Endothelial cell of umbilical vein (primary cell): ENCODE data around the gene RPP40. TPM values are rescaled to one million over a fixed set of nuclear protein-coding genes. Genes with fewer than 3 reads are reported as not detected.

Experiments
- BruUV-seq: library from RNA; stranded (reverse); fragments of 400-500 nt; replicated peaks from 2 replicates; lab custom pipeline; 2021; lab: Mats Ljungman, UMichigan
- CTCF ChIA-PET: fragments of 300-600, 350-600 bp; sonication (Branson Sonifier 250); formaldehyde crosslinking; loops from one replicate; lab custom pipeline; 2021; ENCODE audit warnings: antibody characterized with exemption, inconsistent platforms; lab: Charles Lee
- POLR2A ChIA-PET: fragments of 300-600, 350-600 bp; sonication (Branson Sonifier 250); formaldehyde crosslinking; loops from one replicate; lab custom pipeline; 2021; ENCODE audit warnings: antibody characterized with exemption, inconsistent platforms; lab: Charles Lee
- DNase-seq: peaks from one replicate; pipeline ENCODE4 v3.0.0-alpha.2; 2011; ENCODE audit warnings: low read depth, low spot score
- FAIRE-seq: peaks from 2 replicates; lab custom pipeline; 2011; peaks lifted over from hg19 to GRCh38; lab: Jason Lieb, UNC
- H2AFZ ChIP-seq: 2 replicates; pipeline ENCODE4 v1.6.0; 2012; ENCODE audit warnings: low read depth, low read length, control low read depth, inconsistent platforms
- H3K27ac ChIP-seq: 2 replicates; pipeline ENCODE4 v1.5.1; 2011; ENCODE audit warnings: low read depth, mild to moderate bottlenecking, control low read depth, low read length, moderate library complexity; ENCODE audit not compliant: insufficient read depth
- H3K27me3 ChIP-seq, 2 experiments: 2 replicates each; pipeline versions ENCODE4 v1.6.0 to v1.6.1; 2011; ENCODE audit warnings: low read length in 2 of 2, mixed read lengths in 1 of 2; ENCODE audit not compliant: control insufficient read depth in 2 of 2, insufficient read depth in 2 of 2
- H3K36me3 ChIP-seq, 2 experiments: 2 replicates in 1 of 2; 3 replicates in 1 of 2; pipeline ENCODE4 v1.5.1; 2011; ENCODE audit warnings: low read length in 2 of 2, mild to moderate bottlenecking in 1 of 2, moderate library complexity in 1 of 2; ENCODE audit not compliant: control insufficient read depth in 2 of 2, insufficient read depth in 2 of 2; ENCODE audit errors: extremely low read depth in 1 of 2
- H3K4me1 ChIP-seq: 3 replicates; pipeline ENCODE4 v1.5.1; 2011; ENCODE audit warnings: mild to moderate bottlenecking, low read length; ENCODE audit not compliant: control insufficient read depth, insufficient read depth; ENCODE audit errors: extremely low read depth
- H3K4me2 ChIP-seq: 2 replicates; pipeline ENCODE4 v1.6.1; 2011; ENCODE audit warnings: low read length, control low read depth, mixed read lengths; ENCODE audit not compliant: insufficient read depth
- H3K4me3 ChIP-seq, 3 experiments: fragments of 200-600 bp in 1 of 3; sonication (generic), shearing (Covaris generic) in 1 of 3; replicated peaks in 1 of 3; 2 replicates each; pipeline ENCODE4 v1.5.1; 2011 to 2016; ENCODE audit warnings: control low read depth in 3 of 3, low read length in 3 of 3, mild to moderate bottlenecking in 2 of 3, inconsistent platforms in 1 of 3, low read depth in 1 of 3, moderate library complexity in 1 of 3; ENCODE audit not compliant: insufficient read depth in 1 of 3
- H3K79me2 ChIP-seq: 2 replicates; pipeline ENCODE4 v1.6.0; 2012; ENCODE audit warnings: low read length, inconsistent platforms; ENCODE audit not compliant: control insufficient read depth, insufficient read depth
- H3K9ac ChIP-seq: replicated peaks from 2 replicates; pipeline ENCODE3; 2011; ENCODE audit warnings: low read length, control low read depth; ENCODE audit not compliant: insufficient read depth; ENCODE audit errors: extremely low read depth
- H3K9me1 ChIP-seq: replicated peaks from 3 replicates; pipeline ENCODE4 v1.6.0; 2011; ENCODE audit warnings: mild to moderate bottlenecking, low read length; ENCODE audit not compliant: control insufficient read depth, insufficient read depth; ENCODE audit errors: extremely low read depth
- H3K9me3 ChIP-seq: replicated peaks from 2 replicates; pipeline ENCODE4 v1.5.1; 2012; ENCODE audit warnings: low read length, inconsistent platforms; ENCODE audit not compliant: control insufficient read depth, insufficient read depth
- H4K20me1 ChIP-seq: replicated peaks from 2 replicates; pipeline ENCODE3; 2011; ENCODE audit warnings: mild to moderate bottlenecking, low read length; ENCODE audit not compliant: control insufficient read depth, insufficient read depth; ENCODE audit errors: extremely low read depth
- EZH2 ChIP-seq: IDR thresholded peaks from 2 replicates; pipeline ENCODE4 v1.6.1; 2012; ENCODE audit warnings: borderline replicate concordance, low read depth, mild to moderate bottlenecking, moderate library complexity, low read length, inconsistent platforms; ENCODE audit not compliant: severe bottlenecking
- FOS ChIP-seq: IDR thresholded peaks from 2 replicates; pipeline ENCODE4 v1.6.1; 2011; ENCODE audit warnings: mild to moderate bottlenecking, low read length, moderate library complexity, borderline replicate concordance; ENCODE audit not compliant: insufficient read depth
- JUN ChIP-seq: IDR thresholded peaks from 2 replicates; pipeline ENCODE4 v1.6.1; 2011; ENCODE audit warnings: borderline replicate concordance, low read depth; ENCODE audit not compliant: insufficient read length, insufficient read depth
- MYC ChIP-seq: IDR thresholded peaks from one replicate; pipeline ENCODE4 v1.6.1; 2011; ENCODE audit warnings: mild to moderate bottlenecking, low read depth, low read length
- POLR2A ChIP-seq: IDR thresholded peaks from 2 replicates; pipeline ENCODE4 v1.6.1; 2012; ENCODE audit warnings: low read depth, mild to moderate bottlenecking, control low read depth, low read length
- POLR2AphosphoS5 ChIP-seq: IDR thresholded peaks from 2 replicates; pipeline ENCODE4 v1.6.1; 2012; ENCODE audit warnings: low read depth, mild to moderate bottlenecking, control low read depth, low read length, moderate library complexity; ENCODE audit not compliant: insufficient read depth
- dilution Hi-C: fragments of 300-500 bp; cut with MboI; formaldehyde crosslinking; loops from one replicate; pipeline ENCODE4 v1.15.0; 2019; ENCODE audit warnings: low sequenced_read_pairs; ENCODE audit not compliant: extremely low pct_ligation_motif_present
- intact Hi-C: fragments of 100-400 bp; cut with micrococcal nuclease; formaldehyde crosslinking; loops from one replicate; pipeline ENCODE4 v1.10.0; 2022
- polyA plus RNA-seq, 4 experiments: library from polyadenylated mRNA; depleted of rRNA in 3 of 4; stranded (reverse) in 3 of 4; unstranded in 1 of 4; fragments of >200 nt; gene quantifications; 2 replicates each; pipeline versions ENCODE4 v1.2.1 to v1.2.3, GENCODE V29; 2011 to 2012; ENCODE audit warnings: missing spikeins in 1 of 4
- total RNA-seq: library from RNA; stranded (reverse); gene quantifications from 2 replicates; pipeline ENCODE4 v1.2.3, GENCODE V29; 2021
- TF ChIP-seq, protein P1 (sequence below), 2 donors: IDR thresholded peaks; 1 replicate in 1 of 2; 2 replicates in 1 of 2; pipeline ENCODE4 v1.5.1; 2011; ENCODE audit warnings: low read length in 2 of 2, mild to moderate bottlenecking in 2 of 2, moderate library complexity in 2 of 2, control low read depth in 1 of 2, inconsistent platforms in 1 of 2, low read depth in 1 of 2; ENCODE audit not compliant: insufficient read depth in 1 of 2; ENCODE audit errors: extremely low read depth in 1 of 2
- TF ChIP-seq, protein P2 (sequence below): IDR thresholded peaks from 2 replicates; pipeline ENCODE4 v1.6.1; 2011; ENCODE audit not compliant: insufficient read depth, insufficient read length

The RPP40 gene
- total and polyA plus RNA-seq, 2 donors (not counting 3 experiments of a cell fraction or from before 2014, with no cell fraction given) = 10.2 to 15.3 TPM

DNA sequence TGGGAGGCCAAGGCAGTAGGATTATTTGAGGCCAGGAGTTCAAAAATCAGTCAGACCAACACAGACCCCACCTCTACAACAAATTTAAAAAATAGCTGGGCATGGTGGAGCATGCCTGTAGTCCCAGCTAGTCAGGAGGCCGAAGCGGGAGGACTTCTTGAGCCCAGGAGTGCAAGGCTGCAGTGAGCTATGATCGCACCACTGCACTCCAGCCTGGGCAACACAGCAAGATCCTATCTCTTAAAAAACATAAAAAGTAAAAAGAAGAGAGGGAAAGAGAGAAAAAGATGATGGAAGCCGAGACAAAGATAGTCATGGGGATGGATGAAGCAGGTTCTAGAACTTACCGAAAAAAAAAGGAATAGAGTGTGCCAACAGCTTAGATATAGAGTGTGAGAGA is 25.8 kb upstream of the RPP40 start:
- H2AFZ ChIP-seq = no peak overlapping the region
- ChIA-PET POLR2A (no interaction called here), CTCF (interaction anchor here (1.0 to 3.6 kb wide), 6 partner anchors 16 to 716 kb away, joined by 3 to 37 read pairs (median 4); no protein-coding TSS in a partner anchor)
- intact Hi-C loops (loop anchor here (1.0 to 2.0 kb wide), 5 partner anchors 23 to 716 kb away; partner anchors contain the start of genes CDYL and RPP40), dilution Hi-C loops (no loop called here)
- no peak overlapping the region for H3K4me3 ChIP-seq
- FAIRE-seq = no peak
- H3K9me3 ChIP-seq = no peaks in the 10 kb centered on the region
- peaks cover 7% of the 10 kb centered on the region for H3K4me1 ChIP-seq
- no peaks in the 10 kb centered on the region for H3K36me3 ChIP-seq
- H3K9ac ChIP-seq = no peak overlapping the region
- TF ChIP-seq, protein P1, sequence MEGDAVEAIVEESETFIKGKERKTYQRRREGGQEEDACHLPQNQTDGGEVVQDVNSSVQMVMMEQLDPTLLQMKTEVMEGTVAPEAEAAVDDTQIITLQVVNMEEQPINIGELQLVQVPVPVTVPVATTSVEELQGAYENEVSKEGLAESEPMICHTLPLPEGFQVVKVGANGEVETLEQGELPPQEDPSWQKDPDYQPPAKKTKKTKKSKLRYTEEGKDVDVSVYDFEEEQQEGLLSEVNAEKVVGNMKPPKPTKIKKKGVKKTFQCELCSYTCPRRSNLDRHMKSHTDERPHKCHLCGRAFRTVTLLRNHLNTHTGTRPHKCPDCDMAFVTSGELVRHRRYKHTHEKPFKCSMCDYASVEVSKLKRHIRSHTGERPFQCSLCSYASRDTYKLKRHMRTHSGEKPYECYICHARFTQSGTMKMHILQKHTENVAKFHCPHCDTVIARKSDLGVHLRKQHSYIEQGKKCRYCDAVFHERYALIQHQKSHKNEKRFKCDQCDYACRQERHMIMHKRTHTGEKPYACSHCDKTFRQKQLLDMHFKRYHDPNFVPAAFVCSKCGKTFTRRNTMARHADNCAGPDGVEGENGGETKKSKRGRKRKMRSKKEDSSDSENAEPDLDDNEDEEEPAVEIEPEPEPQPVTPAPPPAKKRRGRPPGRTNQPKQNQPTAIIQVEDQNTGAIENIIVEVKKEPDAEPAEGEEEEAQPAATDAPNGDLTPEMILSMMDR (IDR thresholded peaks at IDR 0.05; ENCODE audit: extremely low read depth in 1 of 2, insufficient read depth in 1 of 2, low read depth in 1 of 2, low read length in 2 of 2) = no peak
- TF ChIP-seq EZH2 = no peak
- H3K27me3 ChIP-seq = no peaks in the 10 kb centered on the region
- BruUV-seq = no TSS peak
- DNase-seq = no peak
- H3K79me2 ChIP-seq = no peaks in the 10 kb centered on the region
- no peaks in the 10 kb centered on the region for H3K9me1 ChIP-seq
- H3K4me2 ChIP-seq = no peak overlapping the region
- no peaks in the 10 kb centered on the region for H4K20me1 ChIP-seq
- no peak overlapping the region for H3K27ac ChIP-seq

DNA sequence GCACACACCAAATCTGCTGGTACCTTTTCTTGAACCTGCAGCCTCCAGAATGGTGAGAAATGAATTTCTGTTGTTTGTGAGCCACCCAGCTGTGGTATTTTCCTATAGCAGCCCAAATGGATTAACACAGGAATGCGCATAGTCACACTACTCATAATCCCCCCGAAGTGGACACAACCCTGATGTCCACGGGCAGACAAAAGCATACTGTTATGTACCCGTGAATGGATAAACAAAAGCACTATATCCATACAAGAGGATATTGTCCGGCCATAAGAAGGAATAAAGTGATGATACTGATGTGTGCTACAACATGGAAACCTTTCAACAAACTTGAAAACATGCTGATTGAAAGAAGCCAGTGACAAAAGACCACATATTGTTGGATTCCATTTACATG is 25.1 kb upstream of the RPP40 start:
- no peak for FAIRE-seq
- CTCF ChIA-PET = interaction anchor here (3.6 kb wide), 1 partner anchor 15 kb away, joined by 37 read pairs; no protein-coding TSS in a partner anchor
- dilution Hi-C loops = no loop called here

More for the DNA sequence above, 25.1 kb upstream of the RPP40 start:
- no TSS peak for BruUV-seq
- H3K9me3 ChIP-seq = no peaks in the 10 kb centered on the region
- peaks cover 7% of the 10 kb centered on the region for H3K4me1 ChIP-seq
- H3K9me1 ChIP-seq = no peaks in the 10 kb centered on the region
- H3K79me2 ChIP-seq = no peaks in the 10 kb centered on the region
- POLR2A ChIA-PET = no interaction called here
- intact Hi-C loops = no loop called here
- no peaks in the 10 kb centered on the region for H3K36me3 ChIP-seq
- H2AFZ ChIP-seq = no peak overlapping the region
- no peak overlapping the region for H3K27ac ChIP-seq
- no peak overlapping the region for H3K4me3 ChIP-seq
- H4K20me1 ChIP-seq = no peaks in the 10 kb centered on the region
- TF ChIP-seq, protein P1 (IDR thresholded peaks at IDR 0.05; ENCODE audit: extremely low read depth in 1 of 2, insufficient read depth in 1 of 2, low read depth in 1 of 2, low read length in 2 of 2) = no peak
- TF ChIP-seq, protein P2, sequence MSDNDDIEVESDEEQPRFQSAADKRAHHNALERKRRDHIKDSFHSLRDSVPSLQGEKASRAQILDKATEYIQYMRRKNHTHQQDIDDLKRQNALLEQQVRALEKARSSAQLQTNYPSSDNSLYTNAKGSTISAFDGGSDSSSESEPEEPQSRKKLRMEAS = no peak
- no peak for TF ChIP-seq MYC
- TF ChIP-seq EZH2 = no peak
- TF ChIP-seq POLR2A = no peak
- TF ChIP-seq JUN = no peak
- TF ChIP-seq POLR2AphosphoS5 = no peak
- TF ChIP-seq FOS = no peak
- no peaks in the 10 kb centered on the region for H3K27me3 ChIP-seq
- DNase-seq = no peak
- no peak overlapping the region for H3K9ac ChIP-seq
- H3K4me2 ChIP-seq = no peak overlapping the region
